HS-5 (cell line): ENCODE data around the gene PRSS21.
A peak's percentile ranks its signal among the peaks of the same experiment; 100 is the strongest.

Experiments
- DNase-seq: peaks from one replicate; pipeline ENCODE4 v3.0.0-alpha.2; 2012; ENCODE audit warnings: low read depth

PRSS21 gene

GRCh38 chr16:2845116-2845515 lies 28.1 kb downstream of the PRSS21 start:
- DNase-seq, result no peak

- peak; percentile 70 for DNase-seq
Observed at GRCh38 chr16:2846511-2847310, 29.7 kb downstream of the PRSS21 start.

DNA sequence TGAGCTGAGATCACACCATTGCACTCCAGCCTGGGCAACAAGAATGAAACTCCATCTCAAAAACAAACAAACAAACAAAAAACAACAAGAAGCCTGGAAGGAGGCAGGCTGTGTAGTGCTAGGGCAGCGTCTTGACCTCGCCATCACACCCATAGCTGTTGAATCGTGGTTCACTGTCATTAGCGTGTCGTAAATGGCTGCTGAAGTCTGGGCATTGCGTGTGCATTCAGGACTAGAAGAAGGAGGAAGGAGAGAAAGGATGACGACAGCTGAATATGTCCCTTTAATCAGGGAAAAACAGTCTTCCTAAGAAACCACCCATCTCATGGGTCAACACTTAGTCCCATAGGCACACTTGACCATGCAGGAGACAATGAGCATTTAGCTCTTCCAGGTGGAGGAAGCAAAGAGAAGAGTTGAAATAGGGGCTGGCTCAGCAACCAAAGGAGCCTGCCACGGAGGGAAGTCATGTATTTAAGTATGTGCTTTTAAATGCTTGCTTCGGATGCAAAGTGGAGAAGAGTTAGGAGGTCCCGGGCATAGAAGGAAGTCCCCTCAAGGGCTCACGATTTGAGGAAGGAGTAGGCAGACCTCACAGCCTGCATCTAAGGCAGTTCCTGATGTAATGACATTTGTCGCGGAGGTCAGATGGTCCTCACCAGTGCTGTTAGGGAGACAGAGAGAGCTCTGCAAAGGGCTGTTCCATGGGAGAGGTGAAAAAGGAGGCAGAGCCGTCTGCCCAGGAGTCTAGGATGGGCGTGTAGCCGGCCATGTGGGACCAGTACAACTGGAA lies 32.1 kb downstream of the PRSS21 start:
- no peak for DNase-seq

DNA sequence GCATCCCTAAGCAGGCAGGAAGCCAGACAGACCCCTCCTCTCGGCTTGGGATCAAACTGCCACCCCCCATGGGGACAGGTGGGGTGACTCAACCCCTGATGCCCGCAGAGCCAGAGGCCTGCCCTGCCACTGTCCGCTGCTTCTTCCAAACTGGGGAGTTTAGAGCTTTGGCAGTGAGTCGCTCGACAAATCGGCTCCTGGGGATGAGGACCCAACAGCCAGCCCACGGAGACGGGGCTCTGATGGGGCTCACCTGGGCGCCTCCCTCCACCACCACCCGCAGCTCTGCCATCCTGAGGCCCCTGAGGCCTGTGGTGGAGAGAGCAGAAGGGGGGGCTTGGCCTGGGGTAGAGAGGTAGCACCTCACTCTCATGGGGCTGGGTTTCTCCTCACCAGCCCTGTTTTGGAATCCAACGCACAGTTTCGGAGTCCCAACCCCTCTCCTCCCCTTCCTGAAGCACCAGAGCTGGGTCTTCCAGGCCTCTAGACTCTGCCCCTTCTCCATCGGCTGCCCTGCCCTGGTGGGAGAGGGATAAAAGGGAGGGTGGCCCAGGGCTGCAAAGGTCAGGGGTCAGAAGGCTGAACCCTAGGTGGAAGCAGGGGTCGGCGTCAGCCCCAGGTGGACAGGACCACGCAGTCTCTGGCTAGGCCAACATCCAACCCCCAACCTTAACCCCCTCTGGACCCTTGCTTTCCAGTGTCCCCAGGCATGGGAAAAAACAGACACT lies 35.1 kb downstream of the PRSS21 start:
- no peak for DNase-seq

- no peak for DNase-seq
Observed at GRCh38 chr16:2852731-2853507, 35.9 kb downstream of the PRSS21 start.

- DNase-seq, result no peak
Observed at GRCh38 chr16:2853531-2854073, 36.6 kb downstream of the PRSS21 start.

DNA sequence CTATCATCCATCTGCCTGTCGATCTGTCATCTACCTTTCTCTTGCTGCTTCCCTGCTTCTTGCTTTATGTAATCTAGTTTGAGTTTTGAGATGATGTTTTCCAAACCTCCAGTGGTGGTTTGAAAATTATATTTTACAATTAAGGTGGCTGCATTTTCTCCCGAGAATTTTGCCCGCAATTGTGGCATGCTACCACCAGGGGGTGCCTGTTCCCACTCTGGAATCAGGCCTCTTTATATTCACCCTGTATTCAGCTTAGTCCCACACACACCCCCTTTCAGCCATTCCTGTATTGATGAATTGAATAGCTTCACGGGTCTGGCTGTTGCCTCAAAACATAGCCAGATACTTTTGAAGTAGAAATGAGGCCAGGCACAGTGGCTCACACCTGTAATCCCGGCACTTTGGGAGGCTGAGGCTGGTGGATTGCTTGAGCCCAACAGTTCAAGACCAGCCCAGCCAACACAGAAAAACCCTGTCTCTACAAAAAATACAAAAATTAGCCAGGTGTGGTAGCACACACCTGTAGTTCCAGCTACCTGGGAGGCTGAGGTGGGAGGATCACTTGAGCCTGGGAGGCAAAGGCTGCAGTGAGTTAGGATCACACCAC lies 37.8 kb downstream of the PRSS21 start:
- no peak for DNase-seq

- DNase-seq, result no peak
Observed at GRCh38 chr16:2855536-2855935, 38.5 kb downstream of the PRSS21 start.

GRCh38 chr16:2856061-2856670 lies 39.1 kb downstream of the PRSS21 start:
- no peak for DNase-seq

GRCh38 chr16:2856686-2857450 lies 39.8 kb downstream of the PRSS21 start:
- DNase-seq, result no peak

GRCh38 chr16:2857451-2858244 lies 40.6 kb downstream of the PRSS21 start, which contains the start of gene PRSS22:
PRSS22 (minus strand) TSS chr16:2858170; CDS start chr16:2858104, 66 bp downstream.
- no peak for DNase-seq

DNA sequence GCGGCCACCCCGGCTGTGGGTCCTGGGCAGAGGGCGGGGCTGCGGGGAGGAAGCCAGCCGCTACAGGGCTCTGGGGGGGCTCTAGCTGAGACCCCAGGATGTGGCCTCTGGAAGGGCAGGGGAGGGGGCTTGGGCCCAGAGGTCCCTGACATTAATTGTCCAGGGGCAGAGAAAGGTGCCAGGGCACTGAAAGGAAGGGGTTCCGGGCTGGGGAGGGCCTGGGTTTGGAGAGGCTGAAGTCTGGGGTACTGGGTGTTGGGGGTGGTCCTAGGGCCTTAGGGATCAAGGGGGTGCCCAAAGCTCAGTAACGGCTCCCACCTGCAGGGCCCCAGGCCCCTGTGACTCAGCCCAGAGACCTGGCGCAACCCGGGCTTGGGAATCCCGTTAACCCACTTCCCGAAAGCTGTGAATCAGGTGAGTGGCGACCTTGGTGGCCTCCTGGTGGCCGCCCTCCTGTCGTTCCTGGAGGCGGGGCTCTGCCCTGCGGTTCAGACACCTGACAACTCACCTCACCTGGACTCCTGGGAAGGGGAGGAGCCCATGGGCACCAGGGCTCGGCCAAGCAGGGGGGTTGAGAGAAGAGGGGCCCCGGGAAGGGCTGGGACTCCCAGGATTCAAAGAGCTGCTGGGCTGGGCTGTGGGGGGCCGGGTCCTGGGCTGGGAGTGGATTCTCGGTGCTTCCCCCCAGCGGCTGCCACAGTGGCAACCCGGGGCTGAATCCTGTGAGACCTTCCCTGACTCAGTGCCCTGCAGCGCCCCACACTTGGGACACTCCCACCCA lies 41.4 kb downstream of the PRSS21 start:
- no peak for DNase-seq

DNA sequence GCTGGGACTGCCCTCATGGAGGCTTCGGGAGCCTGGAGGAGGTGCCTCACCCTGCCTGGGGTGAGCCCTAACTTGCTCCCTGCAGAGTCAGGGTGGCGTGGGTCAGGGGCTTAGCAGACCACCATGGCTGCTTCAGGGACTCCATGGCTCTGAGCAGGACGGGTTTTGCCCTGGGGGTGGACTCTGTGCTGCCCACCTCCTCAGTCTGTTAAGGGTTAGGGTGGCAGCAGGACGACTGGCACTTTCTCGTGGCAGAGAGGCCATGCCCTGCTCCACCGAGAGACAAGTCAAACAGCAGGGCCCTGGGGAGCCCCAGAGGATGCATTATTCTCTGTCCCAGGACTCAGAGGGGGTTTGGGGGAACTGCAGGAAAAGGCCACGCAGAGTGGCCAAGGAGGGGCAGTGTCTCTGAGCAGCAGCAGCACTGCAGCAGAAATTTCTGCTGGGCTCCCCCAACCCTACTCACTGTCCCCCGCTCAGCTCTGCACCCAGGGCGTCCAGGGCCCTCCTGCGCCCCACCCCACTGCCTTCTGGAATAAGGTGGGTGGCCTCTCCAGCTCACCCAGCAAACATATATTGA lies 42.7 kb downstream of the PRSS21 start:
- DNase-seq, result no peak

DNA sequence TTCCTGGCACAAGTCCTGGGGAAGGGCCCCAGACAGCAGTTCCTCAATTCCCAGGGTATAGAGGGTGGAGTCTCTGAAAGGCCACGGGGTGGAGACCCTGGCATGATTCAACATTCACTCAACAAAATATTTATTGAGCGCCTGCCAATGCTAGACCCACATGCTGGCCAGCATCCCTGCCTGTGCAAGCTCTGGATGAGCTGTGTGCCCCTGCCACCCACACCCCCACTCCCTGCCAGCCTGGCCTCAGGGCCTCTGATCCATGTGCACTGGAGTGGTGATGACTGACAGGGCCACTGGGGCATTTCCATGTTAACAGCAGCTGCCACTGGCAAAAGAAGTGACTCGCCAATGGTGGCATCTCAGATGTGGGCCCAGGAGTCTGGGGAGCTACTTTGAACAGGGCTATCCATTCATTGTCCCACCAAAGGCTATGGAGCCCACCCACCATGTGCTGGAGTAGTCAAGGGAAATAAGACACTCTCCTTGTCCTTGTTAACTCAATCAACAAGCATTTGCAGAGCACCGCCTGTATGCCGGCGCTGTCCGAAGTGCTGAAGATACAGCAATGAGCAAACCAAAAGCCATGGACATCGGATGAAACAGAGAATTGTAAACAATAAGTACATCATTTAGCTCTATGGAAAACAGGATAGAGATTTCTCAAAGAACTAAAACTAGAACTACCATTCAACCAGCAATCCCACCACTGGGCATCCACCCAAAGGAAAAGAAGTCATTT lies 44.0 kb downstream of the PRSS21 start:
- no peak for DNase-seq

GRCh38 chr16:2865651-2866050 lies 48.6 kb downstream of the PRSS21 start:
- DNase-seq, result no peak

- no peak for DNase-seq
Observed at GRCh38 chr16:2866431-2866830, 49.4 kb downstream of the PRSS21 start.

- DNase-seq, result no peak
Observed at GRCh38 chr16:2867661-2867986, 50.6 kb downstream of the PRSS21 start.
